Effector CD4-positive, alpha-beta T cell (primary cell): ENCODE measurements around the gene AS3MT.
"Not testable (repeated sequence)": the region's sequence is repeated elsewhere in the genome, so short reads cannot be mapped to it uniquely, and the experiment has no call there.

Experiments
- DNase-seq: peaks from one replicate; pipeline ENCODE4 v3.0.0-alpha.2; 2020

AS3MT gene

GRCh38 chr10:102923601-102924000 lies 54.3 kb downstream of the AS3MT start:
- DNase-seq, result no peak

- no peak for DNase-seq
Observed at GRCh38 chr10:102926842-102927241, 57.6 kb downstream of the AS3MT start.

DNA sequence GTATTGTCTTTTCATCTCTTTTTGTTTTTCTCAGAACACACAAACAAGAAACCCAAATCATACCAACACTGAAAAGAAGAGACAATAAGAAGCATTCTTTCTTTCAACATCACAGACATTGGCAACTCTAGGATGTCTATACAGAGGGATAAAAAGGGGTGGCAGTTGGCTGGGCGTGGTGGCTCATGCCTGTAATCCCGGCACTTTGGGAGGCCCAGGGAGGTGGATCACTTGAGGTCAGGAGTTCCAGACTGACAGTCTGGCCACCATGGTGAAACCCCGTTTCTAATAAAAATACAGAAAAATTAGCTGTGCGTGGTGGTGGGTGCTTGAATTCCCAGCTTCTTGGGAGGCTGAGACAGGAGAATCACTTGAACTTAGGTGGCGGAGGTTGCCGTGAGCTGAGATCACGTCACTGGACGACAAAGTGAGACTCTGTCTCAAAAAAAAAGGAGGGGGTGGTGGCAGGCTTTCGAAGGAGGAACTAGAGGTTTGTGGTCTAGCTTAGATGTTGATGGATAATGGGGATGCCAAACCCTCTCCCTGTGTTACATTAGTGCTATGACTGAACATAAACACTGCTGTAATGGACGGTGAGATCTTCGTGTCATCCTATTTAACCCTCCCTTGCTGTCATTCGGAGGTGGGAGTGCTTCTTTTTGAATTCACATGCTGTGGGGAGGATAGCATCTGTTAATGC lies 58.2 kb downstream of the AS3MT start:
- no peak for DNase-seq

- DNase-seq, result not testable (repeated sequence)
Observed at GRCh38 chr10:102928442-102928841, 59.2 kb downstream of the AS3MT start.

- no peak for DNase-seq
Observed at GRCh38 chr10:102930720-102931119, 61.5 kb downstream of the AS3MT start.

GRCh38 chr10:102931643-102932042 lies 62.4 kb downstream of the AS3MT start:
- DNase-seq, result no peak

DNA sequence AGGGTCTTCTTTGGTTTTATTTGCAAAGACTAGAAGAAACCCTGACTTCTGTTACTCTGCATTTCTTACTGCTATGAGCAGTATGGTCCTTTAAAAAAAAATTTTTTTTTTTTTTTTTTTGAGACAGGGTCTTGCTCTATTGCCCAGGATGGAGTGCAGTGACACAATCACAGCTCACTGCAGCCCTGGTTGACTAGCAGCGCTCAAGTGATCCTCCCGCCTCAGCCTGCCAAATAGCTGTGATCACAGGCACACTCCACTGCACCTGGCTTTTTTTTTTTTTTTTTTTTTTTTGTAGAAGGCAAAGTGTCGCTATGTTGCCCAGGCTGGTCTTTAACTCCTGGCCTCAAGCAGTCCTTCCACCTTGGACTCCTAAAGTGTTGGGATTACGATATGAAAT lies 66.2 kb downstream of the AS3MT start:
- no peak for DNase-seq

DNA sequence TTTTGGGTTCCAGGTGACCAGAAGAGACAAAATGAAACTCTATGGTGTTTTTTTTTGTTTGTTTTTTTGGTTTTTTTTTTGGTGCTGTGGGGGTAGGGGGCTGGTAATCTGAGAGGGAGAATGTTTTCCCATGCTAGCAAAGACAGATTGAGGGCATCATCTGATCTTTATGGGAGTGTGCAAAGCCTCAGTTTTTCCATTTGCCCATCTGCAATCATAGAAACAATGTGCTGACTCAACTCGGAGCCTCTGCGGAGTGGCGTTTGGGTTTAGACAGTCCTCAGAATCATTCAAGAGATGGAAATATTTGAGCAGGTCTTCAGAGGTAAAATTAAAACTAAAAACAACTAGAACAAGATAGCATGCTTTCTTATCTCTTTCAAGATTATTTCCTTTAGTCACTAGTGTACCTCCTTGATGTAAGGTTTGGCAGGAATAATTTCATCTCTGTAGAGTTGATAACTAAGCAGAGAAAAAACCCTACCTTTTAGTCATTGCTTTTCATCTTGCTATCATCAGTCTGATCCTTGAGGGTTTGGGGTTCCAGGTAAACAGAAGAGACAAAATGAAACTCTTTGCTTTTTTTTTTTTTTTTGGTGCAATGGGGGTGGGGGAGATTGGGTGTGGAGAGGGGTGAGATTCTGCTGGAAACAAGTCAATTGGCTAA lies 66.8 kb downstream of the AS3MT start:
- DNase-seq, result no peak

- DNase-seq, result no peak
Observed at GRCh38 chr10:102941401-102941800, 72.1 kb downstream of the AS3MT start.

DNA sequence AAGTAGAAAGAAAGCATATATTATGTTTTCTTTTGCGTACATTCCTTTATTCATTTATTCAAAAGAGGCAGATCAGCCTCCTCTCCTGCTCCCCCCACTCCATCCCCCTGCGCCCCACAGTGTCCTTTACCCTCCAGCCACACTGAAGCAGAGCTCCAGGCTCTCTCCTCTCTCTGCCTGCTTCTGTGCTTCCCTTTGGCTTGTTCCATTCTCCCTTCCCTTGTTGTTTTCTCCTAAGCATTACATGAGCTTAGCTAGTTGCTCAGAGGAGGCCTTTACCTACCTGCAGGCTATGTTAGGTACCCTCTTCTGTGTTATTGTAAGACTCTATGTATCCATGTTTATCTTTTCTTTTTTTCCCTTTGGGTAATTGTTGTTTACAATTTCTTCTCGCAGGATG lies 76.2 kb downstream of the AS3MT start:
- DNase-seq, result no peak

DNA sequence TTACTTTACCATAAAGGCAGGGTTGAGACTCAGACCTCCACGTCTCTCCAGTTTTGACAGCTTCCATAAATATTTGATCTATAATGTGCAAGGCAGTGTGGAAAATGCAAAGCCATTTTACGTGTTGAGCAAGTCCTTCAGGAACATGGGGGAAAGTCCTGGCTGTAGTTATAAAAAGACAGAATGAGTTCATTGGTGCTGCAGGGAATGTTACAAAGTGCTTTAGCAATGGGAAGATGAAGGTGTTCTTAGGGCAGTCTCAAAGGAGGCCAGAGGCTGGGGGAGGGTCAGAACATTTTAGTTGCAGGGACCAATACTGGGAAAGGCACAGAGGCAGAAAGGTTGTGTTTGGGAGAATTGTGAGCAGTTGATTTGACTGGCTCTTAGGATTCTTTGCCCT lies 76.7 kb downstream of the AS3MT start:
- DNase-seq, result no peak

DNA sequence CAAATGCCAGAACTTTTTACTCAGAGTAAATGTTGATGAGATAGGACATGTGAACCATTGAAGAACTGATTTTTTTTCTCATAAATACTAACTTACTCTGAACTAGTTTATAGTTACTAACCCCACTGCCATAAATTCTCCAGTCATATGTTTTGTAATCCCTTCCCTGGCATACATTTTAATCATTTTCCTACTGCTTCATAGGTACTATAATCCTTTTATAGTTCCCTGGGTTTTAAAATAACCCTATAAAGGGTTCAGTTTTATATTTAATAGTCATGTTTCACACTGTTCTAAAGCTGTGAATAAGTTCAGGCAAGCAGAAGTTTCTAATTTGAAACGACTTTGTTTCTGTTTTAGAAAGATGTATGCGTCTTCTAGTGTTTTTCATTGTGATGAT lies 77.7 kb downstream of the AS3MT start:
- DNase-seq, result no peak

DNA sequence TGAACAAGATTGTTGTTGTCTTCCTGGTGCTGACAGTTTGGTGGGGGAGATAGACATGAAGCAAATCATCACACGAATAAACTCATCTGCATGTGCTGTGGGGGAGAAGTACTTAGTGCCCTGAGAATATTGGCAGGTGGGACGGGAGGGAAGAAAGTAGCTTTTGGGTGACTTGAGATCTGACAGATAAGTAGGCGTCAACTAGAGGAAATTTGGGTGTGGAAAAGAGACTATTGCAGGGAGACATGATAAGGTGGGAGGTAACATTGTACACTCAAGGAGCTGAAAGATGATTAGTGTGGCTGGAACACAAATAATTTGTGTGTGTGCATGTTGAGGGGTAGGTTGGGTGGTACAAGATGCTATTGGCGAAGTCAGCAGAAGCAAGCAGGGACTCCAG lies 78.9 kb downstream of the AS3MT start:
- no peak for DNase-seq

- no peak for DNase-seq
Observed at GRCh38 chr10:102948786-102949185, 79.5 kb downstream of the AS3MT start.

- DNase-seq, result no peak
Observed at GRCh38 chr10:102949916-102950315, 80.6 kb downstream of the AS3MT start.

- no peak for DNase-seq
Observed at GRCh38 chr10:102951316-102951715, 82.0 kb downstream of the AS3MT start.
